ENCODE results near the gene VAV1. TPM values are rescaled to one million over a fixed set of nuclear protein-coding genes. Genes with fewer than 3 reads are reported as not detected.

Gene VAV1
- total RNA-seq, 4 donors from 2014 or later = 4.0 to 16.2 (median 5.8) TPM

- no peak for DNase-seq (ENCODE audit: low spot score in 2 of 2)
- Histone ChIP-seq H3K4me3 (peak overlapping the region; percentile 85 to 88 (median 87)), H3K27ac (peak overlapping the region; percentile 87 to 97 (median 92)), H3K4me1 (peaks cover 0 to 76% (median 43%) of the 10 kb centered on the region in 4 donors), H3K27me3 (no peaks in the 10 kb centered on the region), H3K9me3 (no peaks in the 10 kb centered on the region), H3K36me3 (peaks cover 0 to 25% (median 0%) of the 10 kb centered on the region in 3 donors)
- TF ChIP-seq POLR2A (IDR thresholded peaks at IDR 0.05) = no peak
- no peak for TF ChIP-seq CTCF (IDR thresholded peaks at IDR 0.05)
- no peak for TF ChIP-seq EP300 (IDR thresholded peaks at IDR 0.05)
- 0 to 1% methylated on average over 27 to 34 of the region's 34 CpGs for WGBS, 2 donors
Observed at GRCh38 chr19:6739883-6740588, 32.5 kb upstream of the VAV1 start.

GRCh38 chr19:6740589-6741343 lies 31.7 kb upstream of the VAV1 start:
- Histone ChIP-seq H3K27ac (peak overlapping the region; percentile 87 to 97 (median 92)), H3K27me3 (no peaks in the 10 kb centered on the region), H3K36me3 (peaks cover 0 to 24% (median 0%) of the 10 kb centered on the region in 3 donors), H3K4me1 (peaks cover 0 to 76% (median 43%) of the 10 kb centered on the region in 4 donors), H3K9me3 (no peaks in the 10 kb centered on the region), H3K4me3 (peak overlapping the region; percentile 85 to 88 (median 87))
- peak in 1 of 2 donors; percentile 56 for TF ChIP-seq EP300 (IDR thresholded peaks at IDR 0.05)
- TF ChIP-seq CTCF (IDR thresholded peaks at IDR 0.05) = no peak
- peak in 1 of 2 donors; percentile 29 for TF ChIP-seq POLR2A (IDR thresholded peaks at IDR 0.05)
- no peak for DNase-seq (ENCODE audit: low spot score in 2 of 2)
- WGBS, 2 donors = 2 to 3% methylated on average over 11 to 38 of the region's 46 CpGs

- Histone ChIP-seq H3K9me3 (no peaks in the 10 kb centered on the region), H3K4me1 (peaks cover 0 to 63% (median 33%) of the 10 kb centered on the region in 4 donors), H3K4me3 (no peak overlapping the region), H3K36me3 (peaks cover 4 to 47% (median 7%) of the 10 kb centered on the region in 3 donors), H3K27me3 (no peaks in the 10 kb centered on the region), H3K27ac (peak overlapping the region in 2 of 4 donors; percentile 73 to 97)
- DNase-seq (ENCODE audit: low spot score in 2 of 2) = no peak
- 83 to 88% methylated on average over 7 of the region's 7 CpGs for WGBS, 2 donors
- TF ChIP-seq CTCF (IDR thresholded peaks at IDR 0.05) = no peak
- no peak for TF ChIP-seq EP300 (IDR thresholded peaks at IDR 0.05)
- no peak for TF ChIP-seq POLR2A (IDR thresholded peaks at IDR 0.05)
Observed at GRCh38 chr19:6743066-6743465, 29.4 kb upstream of the VAV1 start.

- peak overlapping the region; percentile 47 to 97 (median 73) for H3K27ac ChIP-seq
- peak overlapping the region in 1 of 4 donors; percentile 22 for H3K4me3 ChIP-seq
Observed at GRCh38 chr19:6743714-6744380, 28.7 kb upstream of the VAV1 start.

More at GRCh38 chr19:6743714-6744380, 28.7 kb upstream of the VAV1 start:
- Histone ChIP-seq H3K9me3 (no peaks in the 10 kb centered on the region), H3K27me3 (no peaks in the 10 kb centered on the region), H3K4me1 (peaks cover 0 to 56% (median 25%) of the 10 kb centered on the region in 4 donors), H3K36me3 (peaks cover 4 to 54% (median 7%) of the 10 kb centered on the region in 3 donors)
- no peak for TF ChIP-seq EP300 (IDR thresholded peaks at IDR 0.05)
- no peak for TF ChIP-seq CTCF (IDR thresholded peaks at IDR 0.05)
- no peak for TF ChIP-seq POLR2A (IDR thresholded peaks at IDR 0.05)
- no peak for DNase-seq (ENCODE audit: low spot score in 2 of 2)
- WGBS, 2 donors = 72 to 76% methylated on average over 15 of the region's 15 CpGs

Measured in tibial nerve (tissue), 4 donors.